ENCODE results near the gene USP31.

USP31 gene

GRCh38 chr16:23107936-23108335 lies 41.3 kb downstream of the USP31 start:
- TF ChIP-seq TCF12 (IDR thresholded peaks at IDR 0.05; ENCODE audit: low read depth) (no peak), FOXM1 (IDR thresholded peaks at IDR 0.05; ENCODE audit: borderline replicate concordance, low read depth) (no peak), EP300 (IDR thresholded peaks at IDR 0.05; ENCODE audit: borderline replicate concordance) (no peak), EGR1 (IDR thresholded peaks at IDR 0.05) (no peak), MAX (IDR thresholded peaks at IDR 0.05) (no peak), REST (IDR thresholded peaks at IDR 0.05; ENCODE audit: low read depth) (no peak), YY1 (IDR thresholded peaks at IDR 0.05; ENCODE audit: low read depth) (no peak), CEBPB (IDR thresholded peaks at IDR 0.05) (no peak), NFIC (IDR thresholded peaks at IDR 0.05) (no peak), TAF1 (IDR thresholded peaks at IDR 0.05; ENCODE audit: low read depth) (no peak), USF1 (IDR thresholded peaks at IDR 0.05) (no peak)

GRCh38 chr16:23107117-23107516 lies 42.1 kb downstream of the USP31 start:
- TF ChIP-seq TEAD4 (IDR thresholded peaks at IDR 0.05) (no peak), TCF12 (IDR thresholded peaks at IDR 0.05; ENCODE audit: low read depth) (no peak), EP300 (IDR thresholded peaks at IDR 0.05; ENCODE audit: borderline replicate concordance) (no peak), CEBPB (IDR thresholded peaks at IDR 0.05) (no peak), MAX (IDR thresholded peaks at IDR 0.05) (no peak), NFIC (IDR thresholded peaks at IDR 0.05) (no peak), CREB1 (IDR thresholded peaks at IDR 0.05; ENCODE audit: low read depth) (no peak), USF1 (IDR thresholded peaks at IDR 0.05) (no peak), FOXM1 (IDR thresholded peaks at IDR 0.05; ENCODE audit: borderline replicate concordance, low read depth) (no peak), TAF1 (IDR thresholded peaks at IDR 0.05; ENCODE audit: low read depth) (no peak), EGR1 (IDR thresholded peaks at IDR 0.05) (no peak), RAD21 (IDR thresholded peaks at IDR 0.05; ENCODE audit: low read depth) (no peak), YY1 (IDR thresholded peaks at IDR 0.05; ENCODE audit: low read depth) (no peak)

- TF ChIP-seq EP300 (IDR thresholded peaks at IDR 0.05; ENCODE audit: borderline replicate concordance) (no peak), FOXM1 (IDR thresholded peaks at IDR 0.05; ENCODE audit: borderline replicate concordance, low read depth) (no peak), TAF1 (IDR thresholded peaks at IDR 0.05; ENCODE audit: low read depth) (no peak), CEBPB (IDR thresholded peaks at IDR 0.05) (no peak), RAD21 (IDR thresholded peaks at IDR 0.05; ENCODE audit: low read depth) (no peak), YY1 (IDR thresholded peaks at IDR 0.05; ENCODE audit: low read depth) (no peak), MAX (IDR thresholded peaks at IDR 0.05) (no peak), ZBTB7A (IDR thresholded peaks at IDR 0.05; ENCODE audit: low read depth) (no peak), REST (IDR thresholded peaks at IDR 0.05; ENCODE audit: low read depth) (no peak), EGR1 (IDR thresholded peaks at IDR 0.05) (no peak), CREB1 (IDR thresholded peaks at IDR 0.05; ENCODE audit: low read depth) (no peak), NFIC (IDR thresholded peaks at IDR 0.05) (no peak), TEAD4 (IDR thresholded peaks at IDR 0.05) (no peak), TCF12 (IDR thresholded peaks at IDR 0.05; ENCODE audit: low read depth) (no peak), USF1 (IDR thresholded peaks at IDR 0.05) (no peak)
Observed at GRCh38 chr16:23105309-23105708, 43.9 kb downstream of the USP31 start.

- TF ChIP-seq TCF12 (IDR thresholded peaks at IDR 0.05; ENCODE audit: low read depth) (no peak), MAX (IDR thresholded peaks at IDR 0.05) (no peak), CREB1 (IDR thresholded peaks at IDR 0.05; ENCODE audit: low read depth) (no peak), REST (IDR thresholded peaks at IDR 0.05; ENCODE audit: low read depth) (no peak), USF1 (IDR thresholded peaks at IDR 0.05) (no peak), RAD21 (IDR thresholded peaks at IDR 0.05; ENCODE audit: low read depth) (no peak), CEBPB (IDR thresholded peaks at IDR 0.05) (no peak), EP300 (IDR thresholded peaks at IDR 0.05; ENCODE audit: borderline replicate concordance) (no peak), EGR1 (IDR thresholded peaks at IDR 0.05) (no peak), FOXM1 (IDR thresholded peaks at IDR 0.05; ENCODE audit: borderline replicate concordance, low read depth) (no peak), TEAD4 (IDR thresholded peaks at IDR 0.05) (no peak), TAF1 (IDR thresholded peaks at IDR 0.05; ENCODE audit: low read depth) (no peak), YY1 (IDR thresholded peaks at IDR 0.05; ENCODE audit: low read depth) (no peak), ZBTB7A (IDR thresholded peaks at IDR 0.05; ENCODE audit: low read depth) (no peak)
Observed at GRCh38 chr16:23104032-23104955, 45.0 kb downstream of the USP31 start.
